Parathyroid adenoma (tissue), 2 donors: ENCODE data around the gene EMILIN1.

Source experiments
- H2AFZ ChIP-seq: fragments of 300-600 bp; sonication (generic); one replicate; pipeline ENCODE4 v1.7.0; 2017; ENCODE audit warnings: antibody characterized with exemption, mild to moderate bottlenecking
- H3K27ac ChIP-seq: fragments of 300-600 bp; sonication (generic); one replicate; pipeline ENCODE4 v1.7.0; 2017
- H3K27me3 ChIP-seq: fragments of 300-600 bp; sonication (generic); one replicate; pipeline ENCODE4 v1.7.0; 2017; ENCODE audit warnings: low read length; ENCODE audit not compliant: control insufficient read depth, insufficient read depth
- H3K36me3 ChIP-seq: fragments of 300-600 bp; sonication (generic); one replicate; pipeline ENCODE4 v1.7.0; 2017; ENCODE audit warnings: low read length; ENCODE audit not compliant: control insufficient read depth, insufficient read depth
- H3K4me1 ChIP-seq: fragments of 300-600 bp; sonication (generic); one replicate; pipeline ENCODE4 v1.7.0; 2017; ENCODE audit warnings: control low read depth
- H3K4me2 ChIP-seq: fragments of 300-600 bp; sonication (generic); one replicate; pipeline ENCODE4 v1.7.0; 2017; ENCODE audit warnings: low read length
- H3K4me3 ChIP-seq: fragments of 300-600 bp; sonication (generic); one replicate; pipeline ENCODE4 v1.7.0; 2017; ENCODE audit warnings: low read depth, low read length
- H3K79me2 ChIP-seq: fragments of 300-600 bp; sonication (generic); one replicate; pipeline ENCODE4 v1.7.0; 2017; ENCODE audit warnings: control low read depth
- H3K9ac ChIP-seq: fragments of 300-600 bp; sonication (generic); one replicate; pipeline ENCODE4 v1.7.0; 2017; ENCODE audit warnings: mild to moderate bottlenecking
- H3K9me3 ChIP-seq: fragments of 300-600 bp; sonication (generic); one replicate; pipeline ENCODE4 v1.7.0; 2017; ENCODE audit warnings: low read length; ENCODE audit not compliant: control insufficient read depth
- TF ChIP-seq, protein P1 (sequence below): fragments of 300-600 bp; sonication (generic); IDR thresholded peaks from one replicate; pipeline ENCODE4 v1.7.0; 2017; ENCODE audit warnings: antibody characterized with exemption, mild to moderate bottlenecking
- donor health status: primary hyperparathyroidism.

Gene EMILIN1

GRCh38 chr2:27060323-27060722 is 18.1 kb upstream of the EMILIN1 start:
- H2AFZ ChIP-seq, result no peak overlapping the region
- no peak overlapping the region for H3K4me2 ChIP-seq
- H3K4me1 ChIP-seq, result no peaks in the 10 kb centered on the region
- peaks cover 3% of the 10 kb centered on the region for H3K79me2 ChIP-seq
- no peaks in the 10 kb centered on the region for H3K36me3 ChIP-seq
- H3K4me3 ChIP-seq, result no peak overlapping the region
- no peaks in the 10 kb centered on the region for H3K9me3 ChIP-seq
- no peaks in the 10 kb centered on the region for H3K27me3 ChIP-seq
- TF ChIP-seq, protein P1, sequence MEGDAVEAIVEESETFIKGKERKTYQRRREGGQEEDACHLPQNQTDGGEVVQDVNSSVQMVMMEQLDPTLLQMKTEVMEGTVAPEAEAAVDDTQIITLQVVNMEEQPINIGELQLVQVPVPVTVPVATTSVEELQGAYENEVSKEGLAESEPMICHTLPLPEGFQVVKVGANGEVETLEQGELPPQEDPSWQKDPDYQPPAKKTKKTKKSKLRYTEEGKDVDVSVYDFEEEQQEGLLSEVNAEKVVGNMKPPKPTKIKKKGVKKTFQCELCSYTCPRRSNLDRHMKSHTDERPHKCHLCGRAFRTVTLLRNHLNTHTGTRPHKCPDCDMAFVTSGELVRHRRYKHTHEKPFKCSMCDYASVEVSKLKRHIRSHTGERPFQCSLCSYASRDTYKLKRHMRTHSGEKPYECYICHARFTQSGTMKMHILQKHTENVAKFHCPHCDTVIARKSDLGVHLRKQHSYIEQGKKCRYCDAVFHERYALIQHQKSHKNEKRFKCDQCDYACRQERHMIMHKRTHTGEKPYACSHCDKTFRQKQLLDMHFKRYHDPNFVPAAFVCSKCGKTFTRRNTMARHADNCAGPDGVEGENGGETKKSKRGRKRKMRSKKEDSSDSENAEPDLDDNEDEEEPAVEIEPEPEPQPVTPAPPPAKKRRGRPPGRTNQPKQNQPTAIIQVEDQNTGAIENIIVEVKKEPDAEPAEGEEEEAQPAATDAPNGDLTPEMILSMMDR, result no peak
- no peak overlapping the region for H3K9ac ChIP-seq
- H3K27ac ChIP-seq, result no peak overlapping the region

DNA sequence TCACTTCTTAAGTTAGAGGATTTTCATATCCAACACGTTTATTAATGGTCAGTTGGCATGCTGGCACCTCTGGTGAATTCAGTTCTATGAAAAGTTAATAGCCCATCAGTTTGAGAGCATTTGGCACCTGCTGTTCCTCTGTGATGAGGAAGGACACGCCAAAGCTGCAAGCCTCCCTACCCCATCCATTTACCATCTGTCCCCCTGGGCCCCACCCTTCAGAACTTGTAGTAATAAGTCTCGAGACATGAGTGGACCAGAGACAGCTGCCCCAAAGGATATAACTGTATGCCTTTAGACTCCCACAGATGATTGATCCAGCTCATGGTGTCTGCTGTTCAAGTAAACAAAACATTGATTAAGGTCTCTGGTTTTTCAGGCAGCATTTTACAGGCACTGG is 13.3 kb upstream of the EMILIN1 start:
- Histone ChIP-seq H3K27me3 (no peaks in the 10 kb centered on the region), H3K27ac (no peak overlapping the region), H3K9ac (no peak overlapping the region), H3K79me2 (peaks cover 19% of the 10 kb centered on the region), H3K4me2 (no peak overlapping the region), H2AFZ (no peak overlapping the region), H3K9me3 (no peaks in the 10 kb centered on the region), H3K36me3 (no peaks in the 10 kb centered on the region), H3K4me1 (peaks cover 8% of the 10 kb centered on the region), H3K4me3 (no peak overlapping the region)
- TF ChIP-seq, protein P1, result no peak

- Histone ChIP-seq H3K4me3 (no peak overlapping the region), H3K27ac (no peak overlapping the region), H3K9me3 (no peaks in the 10 kb centered on the region), H3K4me2 (no peak overlapping the region), H3K79me2 (peaks cover 22% of the 10 kb centered on the region), H3K9ac (no peak overlapping the region), H3K4me1 (peaks cover 12% of the 10 kb centered on the region), H3K27me3 (no peaks in the 10 kb centered on the region), H3K36me3 (no peaks in the 10 kb centered on the region), H2AFZ (no peak overlapping the region)
- TF ChIP-seq, protein P1, result no peak
Measured at GRCh38 chr2:27067385-27067784, 11.0 kb upstream of the EMILIN1 start.

DNA sequence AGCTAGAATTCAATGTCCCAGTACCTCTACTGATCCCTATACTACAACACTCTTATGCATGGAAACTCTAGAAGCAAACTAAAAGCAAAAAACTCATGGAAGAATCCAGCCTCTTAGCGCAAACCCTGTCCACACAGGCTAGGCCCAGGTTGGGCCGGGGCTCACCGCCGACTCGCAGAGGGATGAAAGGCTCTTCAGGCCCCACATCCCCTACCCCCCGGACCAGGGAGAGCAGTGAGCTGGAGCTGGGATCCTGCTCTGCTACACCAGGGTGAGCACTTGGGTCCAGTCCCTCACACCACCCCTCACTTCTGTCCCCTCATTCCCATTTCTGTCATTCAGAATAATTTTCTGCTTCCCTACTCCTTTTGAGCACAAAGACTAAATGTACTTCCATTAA is 9.0 kb upstream of the EMILIN1 start:
- Histone ChIP-seq H3K4me3 (no peak overlapping the region), H3K9me3 (no peaks in the 10 kb centered on the region), H3K4me2 (no peak overlapping the region), H2AFZ (no peak overlapping the region), H3K9ac (no peak overlapping the region), H3K27ac (no peak overlapping the region), H3K79me2 (peaks cover 22% of the 10 kb centered on the region), H3K36me3 (no peaks in the 10 kb centered on the region), H3K4me1 (peaks cover 12% of the 10 kb centered on the region), H3K27me3 (no peaks in the 10 kb centered on the region)
- TF ChIP-seq, protein P1, result no peak

DNA sequence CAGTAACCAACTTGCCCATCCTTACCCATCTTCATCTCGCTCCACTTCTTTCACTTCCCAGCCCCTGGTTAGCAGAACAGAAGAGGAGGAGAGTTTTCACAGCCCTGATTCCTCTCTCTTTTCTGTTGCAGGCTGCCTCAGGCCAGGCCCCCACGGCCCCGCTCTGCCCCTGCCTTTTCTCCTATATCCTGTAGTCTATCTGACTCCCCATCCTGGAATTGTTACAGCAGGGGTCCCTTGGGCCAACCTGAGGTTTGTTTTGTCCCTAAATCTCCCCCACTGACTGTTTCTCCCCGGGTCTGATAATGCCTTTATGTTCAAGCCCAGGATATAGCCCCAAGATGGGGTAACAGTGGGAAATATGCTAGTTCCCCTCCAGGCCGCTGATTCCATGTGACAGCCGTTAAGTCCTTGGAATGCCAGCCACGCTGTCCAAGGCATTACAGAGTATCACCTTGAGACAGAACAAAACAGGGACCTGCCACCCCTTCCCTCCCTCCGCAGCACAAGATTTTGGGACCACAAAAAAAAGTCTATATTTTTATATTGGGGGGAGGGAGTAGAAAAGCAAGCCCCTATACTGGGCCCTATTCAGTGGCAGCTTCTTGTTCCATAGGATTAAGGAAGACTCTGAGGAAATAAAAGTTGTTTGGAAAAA is 8.3 kb upstream of the EMILIN1 start:
- no peaks in the 10 kb centered on the region for H3K36me3 ChIP-seq
- H3K27ac ChIP-seq, result no peak overlapping the region
- peaks cover 22% of the 10 kb centered on the region for H3K79me2 ChIP-seq
- H3K4me3 ChIP-seq, result peak overlapping the region; percentile 87
- no peak overlapping the region for H2AFZ ChIP-seq
- peaks cover 12% of the 10 kb centered on the region for H3K4me1 ChIP-seq
- no peaks in the 10 kb centered on the region for H3K9me3 ChIP-seq
- TF ChIP-seq, protein P1, result no peak
- peak overlapping the region; percentile 62 for H3K4me2 ChIP-seq
- H3K9ac ChIP-seq, result no peak overlapping the region
- H3K27me3 ChIP-seq, result no peaks in the 10 kb centered on the region
